GM21723 (cell line): ENCODE measurements around the gene CLIC6.
"Not testable (repeated sequence)": the region's sequence is repeated elsewhere in the genome, so short reads cannot be mapped to it uniquely, and the experiment has no call there.

ENCODE experiments used
- ATAC-seq: cut with Tn5 transposase; IDR thresholded peaks from one replicate; pipeline ENCODE4 v1.9.1; 2021; ENCODE audit warnings: mild to moderate bottlenecking, moderate library complexity; ENCODE audit not compliant: unreplicated experiment

Gene CLIC6

DNA sequence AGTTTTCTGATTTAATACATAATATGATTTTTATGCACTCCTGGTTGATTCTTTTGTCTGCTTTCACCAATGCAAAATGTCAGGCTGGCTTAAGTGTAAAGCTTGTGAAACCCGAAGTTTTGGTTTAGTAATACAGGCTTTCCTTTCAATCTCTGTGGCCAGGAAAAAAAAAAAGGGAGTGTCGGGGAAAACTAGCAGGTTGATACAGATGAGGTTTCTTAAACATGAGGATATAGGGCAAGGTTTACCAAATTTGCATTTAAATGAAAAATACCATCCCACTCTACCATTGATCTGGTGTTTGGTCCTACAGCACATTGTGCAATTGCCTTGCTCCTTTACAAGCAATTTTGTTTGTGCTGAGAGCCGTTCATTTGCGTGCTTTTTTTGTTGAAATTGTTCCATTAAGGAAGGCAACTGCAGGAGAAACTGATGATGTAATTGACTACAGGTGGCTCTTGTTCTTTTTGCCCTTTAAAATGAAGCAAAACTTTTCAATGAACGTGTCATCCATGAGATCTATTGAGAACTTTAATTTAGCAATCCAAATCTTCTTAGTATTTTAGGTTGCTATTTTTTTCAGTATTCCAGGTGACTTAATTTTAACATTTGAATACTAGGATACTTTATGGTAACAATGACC lies 22.7 kb downstream of the CLIC6 start:
- ATAC-seq: no peak

DNA sequence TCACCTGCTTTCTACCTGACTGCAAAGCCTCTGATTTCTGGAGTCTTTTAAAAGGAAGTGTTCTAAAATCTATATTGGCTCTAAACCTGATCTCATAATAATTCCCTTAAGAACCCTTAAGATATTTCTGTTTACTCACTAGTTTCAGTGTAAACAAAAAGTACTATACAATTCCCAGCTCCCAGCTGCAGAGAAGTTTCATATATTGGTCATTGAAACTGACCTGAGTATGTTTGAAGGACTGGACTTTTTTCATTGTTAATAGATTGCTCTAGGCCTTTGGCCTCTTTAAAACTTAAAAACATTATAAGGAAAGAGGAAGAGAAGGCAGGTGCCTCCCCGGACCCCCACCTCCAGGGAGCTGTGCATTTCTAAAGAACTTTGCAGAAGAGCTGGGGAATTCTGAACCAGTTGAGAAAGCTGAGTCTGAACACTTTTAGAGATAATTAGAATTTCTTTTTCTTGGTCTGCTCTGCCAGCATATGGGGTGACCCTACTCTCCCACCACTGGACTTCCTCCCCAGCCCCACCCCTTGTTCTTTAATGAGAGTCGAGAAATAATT lies 23.7 kb downstream of the CLIC6 start:
- no peak for ATAC-seq

DNA sequence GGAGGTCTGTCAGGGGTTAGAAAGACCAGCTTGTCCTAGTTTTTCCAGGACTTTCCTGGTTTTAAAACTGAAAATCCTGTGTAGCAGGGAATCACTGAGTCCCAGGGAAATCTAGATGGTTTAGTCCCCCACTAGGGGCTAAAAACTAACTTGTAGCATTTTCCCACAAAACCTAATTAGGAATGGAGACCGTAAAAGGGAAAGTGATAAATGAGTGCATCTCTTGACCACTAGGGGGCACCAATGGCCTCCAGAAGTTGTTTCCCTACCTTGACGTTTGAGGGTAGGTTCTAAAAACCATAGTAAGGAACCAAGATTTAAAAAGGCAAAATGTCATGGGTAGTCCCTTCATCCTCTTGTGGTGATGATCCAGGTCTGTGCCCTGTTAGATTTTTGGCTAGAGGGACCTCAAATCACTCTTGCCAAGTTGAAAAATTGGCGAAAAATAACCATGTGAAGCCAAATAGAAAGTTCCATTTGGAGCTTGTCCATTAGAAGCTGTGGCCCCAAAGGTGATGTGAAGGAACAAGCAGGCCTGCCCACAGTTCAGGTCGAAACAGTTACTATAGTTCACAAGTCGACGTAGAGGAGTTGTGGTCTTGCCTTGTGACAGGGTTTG lies 24.5 kb downstream of the CLIC6 start:
- ATAC-seq: no peak

DNA sequence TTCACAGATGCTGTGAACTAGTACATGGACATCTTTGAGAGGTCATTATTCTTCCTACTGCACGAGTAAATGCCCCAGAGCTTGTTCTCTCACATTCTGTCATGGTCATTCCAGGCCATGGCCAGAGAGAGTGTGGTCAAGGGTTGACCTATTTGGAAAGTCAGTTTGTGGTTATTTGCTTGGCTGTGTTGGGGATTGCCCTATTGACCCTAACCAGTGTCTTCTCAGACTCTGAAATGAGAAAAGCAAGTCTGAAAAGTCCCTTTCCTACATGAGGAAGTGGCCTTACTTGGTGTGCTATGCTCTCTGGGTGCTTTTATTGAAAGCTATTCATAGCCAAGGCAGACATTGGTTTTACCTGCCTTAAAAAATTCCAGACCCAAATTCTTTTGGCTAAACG lies 26.6 kb downstream of the CLIC6 start:
- peak; percentile 76 for ATAC-seq

DNA sequence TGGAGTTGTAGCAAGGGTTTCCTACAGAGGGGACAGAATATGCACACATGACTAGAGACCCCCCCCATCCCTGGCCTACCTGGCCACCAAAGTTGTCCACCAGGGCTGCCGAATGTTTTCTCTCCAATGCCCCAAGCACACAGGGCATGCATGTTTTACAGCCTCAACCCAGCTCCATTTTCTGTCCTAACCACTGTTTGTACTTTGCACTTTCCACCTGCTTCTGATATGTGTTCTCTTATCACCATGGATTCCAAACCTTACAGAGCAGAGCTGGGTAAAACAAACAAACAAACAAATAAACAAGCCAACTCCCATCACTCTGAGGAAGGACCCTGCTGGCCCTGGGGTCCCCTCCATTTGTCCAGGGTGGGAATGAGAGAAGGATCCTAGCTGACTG lies 27.3 kb downstream of the CLIC6 start:
- no peak for ATAC-seq

DNA sequence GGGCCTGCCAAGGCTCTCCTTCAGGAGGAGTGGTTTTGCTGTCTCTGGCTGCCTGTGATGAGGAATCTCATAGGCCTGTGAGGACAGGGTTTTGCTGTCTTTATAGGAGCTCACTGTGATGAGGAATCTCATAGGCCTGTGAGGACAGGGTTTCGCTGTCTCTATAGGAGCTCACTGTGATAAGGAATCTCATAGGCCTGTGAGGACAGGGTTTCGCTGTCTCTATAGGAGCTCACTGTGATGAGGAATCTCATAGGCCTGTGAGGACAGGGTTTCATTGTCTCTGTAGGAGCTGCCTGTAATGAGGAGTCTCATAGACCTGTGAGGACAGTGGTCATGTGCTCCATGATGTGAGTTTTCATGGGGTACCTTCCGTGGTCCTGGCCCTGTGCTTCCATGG lies 29.0 kb downstream of the CLIC6 start:
- no peak for ATAC-seq

DNA sequence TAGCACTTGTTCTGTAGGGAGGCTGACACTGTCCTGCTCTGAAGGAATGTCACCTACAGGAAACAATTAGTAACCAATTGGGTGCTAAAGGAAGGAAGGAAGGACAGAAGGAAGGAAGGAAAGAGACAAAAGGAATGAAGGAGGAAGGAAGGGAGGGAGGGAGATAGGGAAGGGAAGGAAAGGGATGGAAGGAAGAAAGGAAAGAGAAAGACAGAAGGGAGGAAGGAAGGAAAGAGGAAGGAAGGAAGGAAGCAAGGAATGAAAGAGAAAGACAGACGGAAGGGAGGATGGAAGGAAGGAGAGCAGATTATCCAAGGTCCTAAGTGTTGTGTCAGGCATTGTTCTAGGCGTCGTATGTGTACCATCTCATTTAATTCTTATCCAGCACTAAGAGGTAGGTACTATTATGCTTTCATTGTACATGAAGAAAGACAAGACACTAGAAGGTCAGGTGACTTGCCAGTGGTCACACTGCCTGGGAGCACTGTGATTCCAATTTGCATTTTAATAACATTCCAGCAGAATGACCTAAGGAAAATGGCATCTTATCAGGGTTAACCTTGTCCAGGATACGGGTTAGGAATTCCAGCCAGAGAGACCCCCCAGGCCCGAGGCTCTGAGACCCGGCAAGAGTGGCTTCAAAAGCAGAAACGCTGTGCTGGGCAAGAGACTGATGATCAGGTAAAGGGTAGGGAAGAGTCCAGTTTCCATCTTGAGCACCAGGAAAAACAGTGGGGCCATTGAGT lies 29.6 kb downstream of the CLIC6 start:
- no peak for ATAC-seq

DNA sequence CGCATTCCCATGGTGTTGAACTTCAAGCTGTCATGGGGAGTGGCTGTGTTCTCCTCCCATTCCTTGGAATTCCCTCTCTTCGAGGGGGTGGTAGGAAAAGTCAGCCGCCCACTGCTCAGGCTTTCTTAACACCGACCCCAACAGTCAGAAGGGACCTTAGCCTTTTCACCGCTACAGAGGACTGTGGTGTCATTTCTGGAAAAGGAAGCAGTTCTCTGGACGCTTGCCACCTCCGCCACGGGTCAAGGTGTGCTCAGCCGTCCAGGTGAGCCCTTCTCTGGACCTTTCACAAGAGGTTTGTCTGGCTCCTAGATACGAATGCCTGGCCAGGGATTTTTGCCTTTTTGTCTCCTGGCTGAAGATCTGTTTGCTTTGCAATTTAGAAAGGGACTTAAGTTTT lies 31.8 kb downstream of the CLIC6 start:
- no peak for ATAC-seq

DNA sequence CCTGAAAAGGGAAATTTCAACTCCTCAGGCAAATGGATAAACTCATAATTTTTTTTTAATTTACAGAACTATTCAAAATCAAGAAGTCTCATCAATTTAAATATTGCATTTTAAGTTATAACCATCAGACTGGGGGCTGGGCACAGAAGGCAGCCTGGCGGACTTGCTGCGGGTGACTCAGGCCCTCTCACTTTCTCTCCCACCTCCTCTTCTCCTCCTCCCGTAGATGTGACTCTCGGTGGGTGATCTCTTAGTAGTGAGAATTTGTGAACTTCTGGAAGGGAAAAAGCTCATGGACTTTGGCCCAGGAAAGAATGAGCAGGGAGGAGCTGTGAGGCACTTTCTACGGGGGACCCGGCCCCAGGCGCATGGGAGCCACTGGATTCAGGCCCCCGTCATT lies 32.9 kb downstream of the CLIC6 start:
- no peak for ATAC-seq

DNA sequence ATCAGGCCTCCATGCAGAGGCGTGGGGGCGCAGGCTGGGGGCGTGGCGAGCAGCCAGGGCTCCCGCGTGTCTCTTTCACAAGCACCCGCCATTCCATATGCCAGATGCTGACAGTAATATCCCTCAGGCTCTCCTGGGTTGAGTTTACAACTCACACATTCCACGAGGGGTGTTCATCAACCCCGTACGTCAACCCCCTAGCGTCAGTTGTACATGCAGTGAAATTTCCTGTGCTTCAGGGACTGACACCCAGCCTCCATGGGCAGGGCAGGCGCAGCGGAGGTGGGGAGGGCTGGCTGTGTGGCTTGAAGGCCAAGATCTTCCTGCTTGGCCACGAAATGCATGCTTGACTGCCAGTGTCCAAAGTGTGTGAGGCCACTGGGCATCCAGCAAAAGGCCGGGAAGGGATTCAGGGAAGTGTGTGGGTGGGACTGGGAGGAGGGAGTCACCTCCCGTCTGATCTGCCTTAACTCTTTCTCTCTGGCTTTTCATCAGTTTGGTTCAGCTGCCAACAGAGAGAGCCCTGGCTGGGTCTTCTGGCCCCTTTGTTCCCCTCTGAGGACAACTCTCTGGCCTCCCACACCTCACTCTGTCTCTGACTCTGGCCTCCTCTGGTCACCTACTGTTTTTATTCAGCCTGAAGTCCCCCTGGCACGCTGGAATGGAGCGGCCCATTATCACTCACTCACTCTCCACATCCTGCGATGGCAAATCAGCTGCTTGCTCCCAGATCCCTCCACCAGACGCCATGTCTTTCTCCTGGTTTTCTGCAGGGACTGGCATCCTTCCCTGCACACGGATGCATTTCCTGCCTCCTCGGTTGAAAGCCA lies 33.8 kb downstream of the CLIC6 start:
- no peak for ATAC-seq

DNA sequence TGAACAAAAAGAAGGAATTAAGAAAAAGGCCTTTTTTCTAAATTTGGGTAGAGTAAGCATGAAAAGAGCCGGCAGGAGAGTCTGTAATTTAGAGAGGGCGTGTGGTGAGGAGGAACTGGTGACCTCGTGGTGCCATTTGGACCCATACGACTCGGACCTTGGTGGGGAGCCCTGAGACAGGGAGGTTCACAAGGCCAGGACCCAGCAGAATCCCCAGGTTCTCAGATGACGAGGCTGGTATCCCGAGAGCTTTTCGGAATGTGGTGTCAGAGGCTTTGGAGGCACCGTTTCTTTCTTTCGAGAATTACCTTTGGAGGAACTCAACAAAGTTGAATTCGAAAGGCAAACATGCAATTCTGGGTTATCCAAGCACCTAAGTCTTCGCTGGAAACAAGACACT lies 34.8 kb downstream of the CLIC6 start:
- no peak for ATAC-seq

DNA sequence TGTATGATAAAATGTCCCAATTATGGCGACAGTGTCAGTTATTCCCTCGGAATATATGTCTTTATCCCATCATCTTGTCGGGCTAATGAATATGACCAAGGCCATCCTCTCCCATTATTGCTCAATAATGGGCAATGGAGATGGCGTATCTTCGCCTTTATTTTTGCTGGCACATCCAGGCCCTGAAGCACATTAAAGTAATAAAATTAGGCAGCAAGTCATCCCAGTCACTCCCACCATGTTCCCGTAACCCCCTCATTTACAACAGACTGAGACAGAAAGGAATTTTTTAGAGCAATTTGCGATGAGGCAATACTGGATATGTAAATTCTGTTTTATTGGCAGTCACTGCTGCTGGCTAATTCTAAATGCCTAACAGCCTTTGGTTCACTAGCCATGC lies 35.3 kb downstream of the CLIC6 start:
- no peak for ATAC-seq

DNA sequence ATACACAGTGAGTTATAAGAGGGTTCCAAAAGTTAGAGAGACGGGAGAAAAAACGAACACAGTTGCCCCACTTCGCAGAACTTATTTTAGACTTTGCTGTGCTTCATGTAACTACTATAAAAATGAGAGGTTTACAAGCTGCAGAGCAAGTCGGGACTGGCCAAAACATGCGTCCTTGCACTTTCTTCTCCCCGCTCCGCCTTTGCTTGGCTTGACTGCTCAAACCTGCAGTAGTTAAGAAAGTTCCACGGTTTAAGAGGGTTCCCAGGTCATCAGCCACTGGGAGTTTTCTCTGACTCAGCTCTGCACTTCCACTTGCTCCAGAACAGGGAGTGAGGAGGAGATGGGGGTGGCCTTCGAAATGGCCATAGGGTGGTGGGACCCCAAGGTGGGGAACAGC lies 36.2 kb downstream of the CLIC6 start:
- no peak for ATAC-seq

DNA sequence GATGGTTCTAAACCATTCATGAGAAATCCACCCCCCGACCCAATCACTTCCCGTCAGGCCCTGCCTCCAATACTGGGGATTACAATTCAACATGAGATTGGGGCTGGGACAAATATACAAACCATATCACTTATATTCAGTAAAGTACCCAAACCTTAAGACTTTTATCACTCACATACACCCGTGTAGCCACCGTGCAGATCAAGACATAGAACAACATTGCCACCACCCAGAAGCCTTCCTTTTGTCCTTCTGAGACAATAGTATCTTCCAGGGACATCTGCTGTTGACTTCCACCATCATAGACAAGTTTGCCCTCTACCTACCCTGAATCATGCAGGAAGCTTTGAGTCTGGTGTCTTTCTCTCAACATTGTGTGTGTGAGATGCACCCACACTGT lies 37.5 kb downstream of the CLIC6 start:
- no peak for ATAC-seq

DNA sequence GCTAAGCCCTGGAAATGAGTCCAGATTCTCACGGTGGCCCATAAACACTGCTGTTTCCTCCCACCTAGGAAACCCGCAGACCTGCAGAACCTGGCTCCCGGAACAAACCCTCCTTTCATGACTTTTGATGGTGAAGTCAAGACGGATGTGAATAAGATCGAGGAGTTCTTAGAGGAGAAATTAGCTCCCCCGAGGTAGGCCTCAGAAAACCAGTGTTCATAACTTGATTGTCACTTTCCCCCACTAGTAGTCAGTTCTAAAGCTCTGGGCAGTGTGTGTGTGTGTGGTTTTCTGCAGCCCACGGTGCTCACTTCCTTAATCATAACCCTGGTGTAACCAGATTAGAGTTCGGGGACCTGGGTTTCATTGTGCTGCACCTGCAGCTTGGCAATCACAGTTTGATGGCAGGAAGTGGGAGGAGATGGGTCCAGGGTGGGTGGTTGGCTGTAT lies 39.1 kb downstream of the CLIC6 start:
- ATAC-seq: peak; percentile 98

DNA sequence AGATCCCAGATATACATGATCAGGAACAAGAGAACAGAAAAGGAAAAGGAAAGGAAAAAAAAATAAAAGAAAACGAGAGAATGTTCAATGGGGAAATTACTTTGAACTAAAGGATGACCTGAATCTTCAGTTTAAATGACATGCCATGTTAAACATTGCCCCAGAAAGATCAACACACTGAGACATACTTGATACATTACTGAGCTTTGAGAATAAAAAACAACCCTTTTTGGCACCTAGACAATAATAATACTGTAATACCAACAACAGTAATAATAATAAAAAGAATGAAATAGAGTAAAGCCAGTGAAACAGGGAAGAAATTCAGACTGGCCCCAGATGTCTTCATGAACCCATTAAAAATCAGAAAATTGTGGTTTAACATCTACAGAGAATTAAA lies 44.8 kb downstream of the CLIC6 start:
- no peak for ATAC-seq

DNA sequence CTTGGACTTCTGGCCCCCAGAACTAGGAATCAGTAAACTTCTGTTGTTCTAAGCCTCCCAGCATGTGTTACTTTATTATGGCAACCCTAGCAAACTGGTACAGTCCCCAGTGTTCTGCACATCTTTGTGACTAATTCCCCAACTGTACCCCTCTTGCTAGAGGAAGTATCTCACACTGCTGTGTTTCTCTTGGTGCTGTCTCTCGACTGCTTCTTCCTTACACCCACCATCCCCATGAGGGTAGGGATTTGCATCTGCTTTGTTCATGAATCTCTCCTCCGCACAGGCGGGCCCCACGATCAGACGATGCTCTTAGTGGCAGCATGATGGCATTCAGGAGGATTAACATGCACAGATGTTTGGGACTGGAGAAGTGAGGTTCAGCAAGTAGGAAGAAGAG lies 46.7 kb downstream of the CLIC6 start:
- no peak for ATAC-seq

DNA sequence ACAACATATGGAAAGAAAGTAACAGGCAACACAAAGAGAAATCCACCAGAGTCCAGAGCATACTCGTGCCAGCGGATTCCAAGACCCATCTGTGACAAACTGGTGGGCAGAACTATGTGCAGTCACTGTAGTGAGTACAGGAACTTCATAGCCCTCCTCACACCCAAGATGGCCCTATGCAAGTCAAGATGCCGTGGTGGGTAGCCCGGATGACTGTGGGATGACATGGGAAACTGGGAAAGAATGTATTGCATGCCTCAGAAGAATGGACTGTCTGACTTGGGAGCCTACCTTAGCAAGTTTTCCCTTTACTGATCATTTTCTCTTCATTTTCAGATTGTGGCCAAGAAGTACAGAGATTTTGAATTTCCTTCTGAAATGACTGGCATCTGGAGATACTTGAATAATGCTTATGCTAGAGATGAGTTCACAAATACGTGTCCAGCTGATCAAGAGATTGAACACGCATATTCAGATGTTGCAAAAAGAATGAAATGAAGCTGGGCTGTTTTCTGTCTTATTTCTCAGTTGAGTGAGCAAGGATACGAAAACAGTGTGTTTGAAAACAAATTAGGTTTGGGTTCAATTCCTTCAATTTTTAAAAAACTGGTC lies 47.3 kb downstream of the CLIC6 start:
- ATAC-seq: no peak

DNA sequence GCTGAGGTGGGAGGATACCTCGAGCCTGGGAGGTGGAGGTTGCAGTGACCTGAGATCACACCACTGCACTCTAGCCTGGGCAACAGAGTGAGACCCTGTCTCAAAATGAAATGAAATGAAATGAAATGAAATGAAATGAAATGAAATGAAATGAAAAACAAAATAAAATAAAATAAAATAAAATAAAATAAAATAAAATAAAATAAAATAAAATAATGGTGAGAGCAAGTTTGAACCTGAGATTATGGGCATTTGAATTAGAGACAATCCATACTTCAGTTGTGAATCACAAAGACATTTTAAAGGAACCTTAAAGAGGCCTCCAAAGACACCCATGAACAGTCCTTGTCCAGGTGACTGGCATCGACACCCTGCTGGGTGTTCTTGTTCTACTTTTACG lies 49.7 kb downstream of the CLIC6 start:
- ATAC-seq: not testable (repeated sequence)

DNA sequence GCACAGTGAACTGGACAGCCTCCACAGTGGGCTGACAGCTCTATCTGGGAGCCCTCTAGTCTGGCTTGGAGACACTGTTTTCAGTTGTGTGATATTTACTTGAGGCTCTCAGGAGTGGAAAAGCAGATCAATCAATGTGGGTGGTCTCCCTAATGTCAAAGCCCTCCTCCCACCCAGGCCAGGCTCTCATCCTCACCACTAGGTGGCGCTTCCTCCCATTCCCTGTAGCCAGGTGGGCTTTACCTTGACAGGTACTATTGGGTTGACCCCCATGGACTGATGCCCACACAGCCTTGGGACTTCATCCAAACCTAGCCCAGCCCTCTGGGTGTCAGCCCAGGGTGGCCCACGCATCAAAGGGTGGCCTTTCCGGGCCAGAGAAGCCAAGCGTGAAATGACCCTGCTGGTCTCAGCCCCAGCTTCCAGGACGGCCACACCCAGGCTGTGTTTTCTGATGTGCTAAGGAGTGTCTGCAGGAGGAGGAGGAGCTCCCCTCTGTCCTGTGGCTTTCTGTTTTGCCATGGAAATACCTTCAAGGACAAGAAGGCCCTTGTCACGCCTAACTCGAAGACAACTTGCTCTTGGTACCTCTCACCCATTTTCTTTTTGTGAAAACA lies 54.0 kb downstream of the CLIC6 start:
- no peak for ATAC-seq
